Keratinocyte (primary cell): Measurements from ENCODE around the gene PRPF6. TPM values are rescaled to one million over a fixed set of nuclear protein-coding genes. Genes with fewer than 3 reads are reported as not detected.

ENCODE experiments used
- DNase-seq: peaks from one replicate; pipeline ENCODE4 v3.0.0-alpha.2; 2011; ENCODE audit warnings: low read depth, missing footprints, low spot score
- FAIRE-seq: peaks from 2 replicates; lab custom pipeline; 2011; peaks lifted over from hg19 to GRCh38; lab: Jason Lieb, UNC
- H2AFZ ChIP-seq: 2 replicates; pipeline ENCODE4 v1.6.0; 2012; ENCODE audit warnings: low read length, control low read depth, inconsistent platforms; ENCODE audit not compliant: control insufficient read depth
- H3K27ac ChIP-seq: 2 replicates; pipeline ENCODE4 v1.5.1; 2011; ENCODE audit warnings: low read length; ENCODE audit not compliant: control insufficient read depth, insufficient read depth
- H3K27me3 ChIP-seq: 3 replicates; pipeline ENCODE4 v1.6.0; 2011; ENCODE audit warnings: low read length; ENCODE audit not compliant: control insufficient read depth, insufficient read depth; ENCODE audit errors: extremely low read depth
- H3K36me3 ChIP-seq, 2 experiments: 2 replicates in 1 of 2; 3 replicates in 1 of 2; pipeline ENCODE4 v1.5.1; 2011; ENCODE audit warnings: low read length in 2 of 2, mild to moderate bottlenecking in 1 of 2; ENCODE audit not compliant: control insufficient read depth in 2 of 2, insufficient read depth in 2 of 2; ENCODE audit errors: extremely low read depth in 1 of 2
- H3K4me1 ChIP-seq: 3 replicates; pipeline ENCODE4 v1.5.1; 2011; ENCODE audit warnings: low read length; ENCODE audit not compliant: control insufficient read depth, insufficient read depth; ENCODE audit errors: extremely low read depth
- H3K4me2 ChIP-seq: 3 replicates; pipeline ENCODE4 v1.6.0; 2011; ENCODE audit warnings: low read depth, low read length; ENCODE audit not compliant: control insufficient read depth, insufficient read depth; ENCODE audit errors: extremely low read depth
- H3K4me3 ChIP-seq, 3 experiments: fragments of 200-600 bp in 1 of 3; sonication (generic) in 1 of 3; 2 replicates in 2 of 3; 3 replicates in 1 of 3; pipeline ENCODE4 v1.5.1; 2011 to 2016; ENCODE audit warnings: low read length in 3 of 3, mild to moderate bottlenecking in 3 of 3, control low read depth in 2 of 3, inconsistent platforms in 1 of 3, low read depth in 1 of 3, mixed read lengths in 1 of 3, mixed run types in 1 of 3, moderate library complexity in 1 of 3; ENCODE audit not compliant: control insufficient read depth in 2 of 3, insufficient read depth in 2 of 3; ENCODE audit errors: extremely low read depth in 1 of 3
- H3K79me2 ChIP-seq: 2 replicates; pipeline ENCODE4 v1.6.0; 2012; ENCODE audit warnings: low read length; ENCODE audit not compliant: control insufficient read depth, insufficient read depth
- H3K9ac ChIP-seq: 3 replicates; pipeline ENCODE4 v1.6.0; 2011; ENCODE audit warnings: low read length; ENCODE audit not compliant: control insufficient read depth, insufficient read depth; ENCODE audit errors: extremely low read depth
- H3K9me1 ChIP-seq: 3 replicates; pipeline ENCODE4 v1.6.0; 2011; ENCODE audit warnings: low read length; ENCODE audit not compliant: control insufficient read depth, insufficient read depth; ENCODE audit errors: extremely low read depth
- H3K9me3 ChIP-seq: 2 replicates; pipeline ENCODE4 v1.5.1; 2012; ENCODE audit warnings: low read depth, low read length; ENCODE audit not compliant: control insufficient read depth
- H4K20me1 ChIP-seq: 3 replicates; pipeline ENCODE4 v1.6.0; 2011; ENCODE audit warnings: low read length; ENCODE audit not compliant: control insufficient read depth, insufficient read depth; ENCODE audit errors: extremely low read depth
- EZH2 ChIP-seq: IDR thresholded peaks from one replicate; pipeline ENCODE4 v1.6.1; 2012; ENCODE audit warnings: inconsistent platforms, mild to moderate bottlenecking, low read length, moderate library complexity
- dilution Hi-C: fragments of 300-500 bp; cut with MboI; formaldehyde crosslinking; loops from one replicate; pipeline ENCODE4 v1.7.0; 2020; ENCODE audit warnings: low sequenced_read_pairs; ENCODE audit not compliant: extremely low pct_ligation_motif_present
- polyA plus RNA-seq, 5 experiments: library from polyadenylated mRNA; depleted of rRNA in 3 of 5; stranded (reverse) in 3 of 5; stranded (forward) in 1 of 5; unstranded in 1 of 5; fragments of >200 nt; gene quantifications; 1 replicate in 1 of 5; 2 replicates in 3 of 5; 3 replicates in 1 of 5; pipeline versions ENCODE4 v1.2.1 to v1.2.3, GENCODE V29; 2011 to 2012; ENCODE audit warnings: missing spikeins in 2 of 5, low read depth in 1 of 5, low replicate concordance in 1 of 5
- TF ChIP-seq, protein P1 (sequence below), 3 experiments: IDR thresholded peaks in 1 of 3; conservative IDR thresholded peaks in 1 of 3; optimal IDR thresholded peaks in 1 of 3; 2 replicates in 2 of 3; 3 replicates in 1 of 3; pipeline versions ENCODE3 to v1.5.1; 2011; ENCODE audit warnings: low read length in 3 of 3, mild to moderate bottlenecking in 3 of 3, moderate library complexity in 2 of 3, control low read depth in 1 of 3, inconsistent platforms in 1 of 3; ENCODE audit not compliant: insufficient read depth in 2 of 3; ENCODE audit errors: extremely low read depth in 1 of 3

PRPF6 gene
- polyA plus RNA-seq, 1 donor (not counting 4 experiments of a cell fraction or from before 2014, with no cell fraction given) = 30.5 TPM

GRCh38 chr20:64009811-64010387 is 29.0 kb downstream of the PRPF6 start:
- Histone ChIP-seq H3K9me3 (no peaks in the 10 kb centered on the region), H3K27ac (no peak overlapping the region), H3K4me1 (peaks cover 9% of the 10 kb centered on the region), H3K79me2 (peaks cover 3% of the 10 kb centered on the region), H3K36me3 (peaks cover 23 to 37% of the 10 kb centered on the region in 2 experiments), H4K20me1 (no peaks in the 10 kb centered on the region), H2AFZ (no peak overlapping the region), H3K4me2 (no peak overlapping the region), H3K9me1 (no peaks in the 10 kb centered on the region), H3K4me3 (no peak overlapping the region), H3K27me3 (no peaks in the 10 kb centered on the region), H3K9ac (no peak overlapping the region)
- DNase-seq (no peak), FAIRE-seq (no peak)
- dilution Hi-C loops = no loop called here
- TF ChIP-seq, protein P1, sequence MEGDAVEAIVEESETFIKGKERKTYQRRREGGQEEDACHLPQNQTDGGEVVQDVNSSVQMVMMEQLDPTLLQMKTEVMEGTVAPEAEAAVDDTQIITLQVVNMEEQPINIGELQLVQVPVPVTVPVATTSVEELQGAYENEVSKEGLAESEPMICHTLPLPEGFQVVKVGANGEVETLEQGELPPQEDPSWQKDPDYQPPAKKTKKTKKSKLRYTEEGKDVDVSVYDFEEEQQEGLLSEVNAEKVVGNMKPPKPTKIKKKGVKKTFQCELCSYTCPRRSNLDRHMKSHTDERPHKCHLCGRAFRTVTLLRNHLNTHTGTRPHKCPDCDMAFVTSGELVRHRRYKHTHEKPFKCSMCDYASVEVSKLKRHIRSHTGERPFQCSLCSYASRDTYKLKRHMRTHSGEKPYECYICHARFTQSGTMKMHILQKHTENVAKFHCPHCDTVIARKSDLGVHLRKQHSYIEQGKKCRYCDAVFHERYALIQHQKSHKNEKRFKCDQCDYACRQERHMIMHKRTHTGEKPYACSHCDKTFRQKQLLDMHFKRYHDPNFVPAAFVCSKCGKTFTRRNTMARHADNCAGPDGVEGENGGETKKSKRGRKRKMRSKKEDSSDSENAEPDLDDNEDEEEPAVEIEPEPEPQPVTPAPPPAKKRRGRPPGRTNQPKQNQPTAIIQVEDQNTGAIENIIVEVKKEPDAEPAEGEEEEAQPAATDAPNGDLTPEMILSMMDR (optimal IDR thresholded peaks at IDR 0.05 in 1 of 3, IDR thresholded peaks at IDR 0.05 in 1 of 3, conservative IDR thresholded peaks at IDR 0.05 in 1 of 3; ENCODE audit: extremely low read depth in 1 of 3, insufficient read depth in 2 of 3, low read length in 3 of 3) = no peak
- no peak for TF ChIP-seq EZH2

DNA sequence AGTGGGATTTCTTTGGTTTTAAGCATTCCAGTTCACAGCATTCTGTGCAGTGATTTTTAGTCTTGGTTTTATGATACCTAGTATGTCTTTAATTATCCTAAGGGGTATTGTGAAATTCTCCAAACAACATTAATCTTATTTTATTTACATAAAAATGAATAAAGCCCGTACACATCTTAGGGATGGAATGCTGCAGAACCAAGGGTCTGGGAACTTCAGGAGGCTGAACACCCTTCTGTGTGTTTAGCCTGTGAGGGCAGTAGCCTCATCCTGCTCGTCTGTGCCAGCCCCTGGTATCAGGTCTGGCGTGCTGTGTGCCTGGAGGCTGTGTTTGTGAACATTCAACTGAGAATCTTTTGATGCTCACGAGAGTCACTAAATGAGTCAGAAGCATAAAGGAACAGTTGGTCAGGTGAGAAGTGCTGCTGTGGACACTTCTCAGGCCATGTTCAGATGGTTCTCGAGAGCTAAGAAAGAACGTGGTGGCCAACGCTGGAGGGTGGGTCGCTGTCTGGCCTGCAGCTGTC is 29.8 kb downstream of the PRPF6 start:
- H3K79me2 ChIP-seq = peaks cover 3% of the 10 kb centered on the region
- TF ChIP-seq EZH2 = no peak
- TF ChIP-seq, protein P1 (optimal IDR thresholded peaks at IDR 0.05 in 1 of 3, IDR thresholded peaks at IDR 0.05 in 1 of 3, conservative IDR thresholded peaks at IDR 0.05 in 1 of 3; ENCODE audit: extremely low read depth in 1 of 3, insufficient read depth in 2 of 3, low read length in 3 of 3) = no peak
- FAIRE-seq (no peak), DNase-seq (no peak)
- no peak overlapping the region for H3K4me3 ChIP-seq
- H3K4me2 ChIP-seq = no peak overlapping the region
- H3K9me1 ChIP-seq = no peaks in the 10 kb centered on the region
- dilution Hi-C loops = no loop called here
- H2AFZ ChIP-seq = no peak overlapping the region
- H3K9ac ChIP-seq = no peak overlapping the region
- H3K9me3 ChIP-seq = no peaks in the 10 kb centered on the region
- H3K27me3 ChIP-seq = no peaks in the 10 kb centered on the region
- no peak overlapping the region for H3K27ac ChIP-seq
- no peaks in the 10 kb centered on the region for H4K20me1 ChIP-seq
- peaks cover 24 to 42% of the 10 kb centered on the region in 2 experiments for H3K36me3 ChIP-seq
- peaks cover 9% of the 10 kb centered on the region for H3K4me1 ChIP-seq
